Gastrocnemius medialis (tissue), 4 donors: ENCODE results near the gene SPTBN1.

Experiments used
- CTCF ChIP-seq, 5 experiments: fragments of 450-650 bp in 3 of 5; fragments of 200-600 bp in 2 of 5; sonication (generic) in 2 of 5; IDR thresholded peaks in 4 of 5; conservative IDR thresholded peaks in 1 of 5; 1 replicate in 4 of 5; 2 replicates in 1 of 5; pipeline ENCODE4 v1.5.1; 2016 to 2019; ENCODE audit warnings: antibody characterized with exemption in 5 of 5, mild to moderate bottlenecking in 3 of 5, moderate library complexity in 3 of 5
- POLR2A ChIP-seq, 2 donors: fragments of 450-650 bp; IDR thresholded peaks; one replicate each; pipeline ENCODE4 v1.6.1; 2017; ENCODE audit warnings: antibody characterized with exemption in 2 of 2, mild to moderate bottlenecking in 2 of 2, moderate library complexity in 2 of 2

DNA sequence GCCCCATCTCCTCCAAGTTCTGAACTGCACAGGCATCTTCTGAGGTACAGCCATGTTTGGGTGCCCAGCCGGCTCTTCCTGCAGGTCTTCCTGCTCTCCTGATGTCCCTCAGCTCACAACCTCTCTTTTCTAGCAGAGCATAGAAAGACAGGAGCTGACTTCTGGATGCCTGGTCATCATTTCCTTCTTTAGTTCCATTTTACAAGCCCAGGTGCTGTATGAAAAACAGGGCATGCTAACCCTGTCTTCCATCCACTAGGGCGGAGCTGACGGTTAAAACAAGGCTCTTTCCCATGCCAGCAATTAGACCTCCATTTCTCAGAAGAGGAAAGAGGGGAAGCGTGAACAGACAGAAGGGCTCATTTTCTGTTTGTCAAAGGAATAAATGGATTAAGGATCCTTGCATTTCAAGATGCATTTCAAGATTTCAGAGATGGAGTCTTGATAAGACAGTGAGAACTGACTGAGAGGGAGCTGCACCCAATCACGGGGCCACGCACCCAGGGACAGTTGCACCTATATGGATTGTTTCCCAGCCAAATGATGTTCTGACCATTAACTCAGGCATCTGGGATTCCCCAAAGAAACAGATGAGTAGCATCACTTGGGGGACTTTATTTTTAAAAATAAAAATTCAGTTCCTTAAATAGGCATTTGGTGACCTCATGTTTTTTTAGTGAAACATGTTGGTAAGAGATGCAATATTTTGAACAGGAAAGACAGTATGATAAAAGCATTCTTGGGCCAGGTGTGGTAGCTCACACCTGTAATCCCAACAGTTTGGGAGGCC lies 221.5 kb downstream of the SPTBN1 start:
- TF ChIP-seq CTCF (IDR thresholded peaks at IDR 0.05 in 4 of 5, conservative IDR thresholded peaks at IDR 0.05 in 1 of 5) (no peak), POLR2A (IDR thresholded peaks at IDR 0.05) (no peak)
